Testis (tissue), 2 donors: ENCODE data around the gene FIBIN.

Experiments used
- POLR2A ChIP-seq: fragments of 450-650 bp; IDR thresholded peaks from one replicate; pipeline ENCODE4 v1.6.1; 2017; ENCODE audit warnings: antibody characterized with exemption, mild to moderate bottlenecking, moderate library complexity
- TF ChIP-seq, protein P1 (sequence below), 3 experiments: fragments of 450-650 bp in 2 of 3; fragments of 200-600 bp in 1 of 3; sonication (generic) in 1 of 3; IDR thresholded peaks; one replicate each; pipeline ENCODE4 v1.5.1; 2016 to 2019; ENCODE audit warnings: antibody characterized with exemption in 3 of 3, mild to moderate bottlenecking in 2 of 3, moderate library complexity in 1 of 3

GRCh38 chr11:27031754-27032153 is 37.8 kb downstream of the FIBIN start:
- TF ChIP-seq, protein P1, sequence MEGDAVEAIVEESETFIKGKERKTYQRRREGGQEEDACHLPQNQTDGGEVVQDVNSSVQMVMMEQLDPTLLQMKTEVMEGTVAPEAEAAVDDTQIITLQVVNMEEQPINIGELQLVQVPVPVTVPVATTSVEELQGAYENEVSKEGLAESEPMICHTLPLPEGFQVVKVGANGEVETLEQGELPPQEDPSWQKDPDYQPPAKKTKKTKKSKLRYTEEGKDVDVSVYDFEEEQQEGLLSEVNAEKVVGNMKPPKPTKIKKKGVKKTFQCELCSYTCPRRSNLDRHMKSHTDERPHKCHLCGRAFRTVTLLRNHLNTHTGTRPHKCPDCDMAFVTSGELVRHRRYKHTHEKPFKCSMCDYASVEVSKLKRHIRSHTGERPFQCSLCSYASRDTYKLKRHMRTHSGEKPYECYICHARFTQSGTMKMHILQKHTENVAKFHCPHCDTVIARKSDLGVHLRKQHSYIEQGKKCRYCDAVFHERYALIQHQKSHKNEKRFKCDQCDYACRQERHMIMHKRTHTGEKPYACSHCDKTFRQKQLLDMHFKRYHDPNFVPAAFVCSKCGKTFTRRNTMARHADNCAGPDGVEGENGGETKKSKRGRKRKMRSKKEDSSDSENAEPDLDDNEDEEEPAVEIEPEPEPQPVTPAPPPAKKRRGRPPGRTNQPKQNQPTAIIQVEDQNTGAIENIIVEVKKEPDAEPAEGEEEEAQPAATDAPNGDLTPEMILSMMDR (IDR thresholded peaks at IDR 0.05) = no peak
- TF ChIP-seq POLR2A = no peak
